SK-N-MC (cell line): ENCODE data around the gene IREB2.

Experiments
- EZH2 ChIP-seq: fragments of 200-600 bp; sonication (generic); IDR thresholded peaks from one replicate; pipeline ENCODE4 v1.6.1; 2017; ENCODE audit warnings: antibody characterized with exemption
- POLR2AphosphoS5 ChIP-seq: IDR thresholded peaks from 2 replicates; pipeline ENCODE4 v1.6.1; 2012; ENCODE audit warnings: mild to moderate bottlenecking, low read depth, low read length, borderline replicate concordance

DNA sequence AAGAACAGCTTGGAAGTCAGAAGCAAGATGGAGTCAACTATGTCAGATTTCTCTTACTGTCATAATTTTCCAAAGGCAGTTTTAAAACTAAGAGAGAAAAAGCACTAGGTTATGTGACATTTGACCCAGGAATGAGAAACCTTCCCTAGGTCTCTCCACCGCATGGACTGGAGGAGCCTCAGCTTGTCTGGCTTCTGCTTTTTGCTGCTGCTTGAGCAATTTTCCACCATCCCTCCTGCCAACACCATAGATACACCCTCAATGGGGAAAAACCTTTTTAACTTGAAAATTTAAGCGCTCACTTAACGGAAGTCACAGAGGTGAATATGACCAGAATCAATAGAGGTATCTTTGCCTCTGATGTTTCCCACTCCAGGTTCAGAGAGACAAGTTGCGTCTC, 17.8 kb upstream of the IREB2 start:
- TF ChIP-seq EZH2 (no peak), POLR2AphosphoS5 (no peak)
